ENCODE results near the gene WBP2NL.
A peak's percentile ranks its signal among the peaks of the same experiment; 100 is the strongest.
"Not testable (repeated sequence)": the region's sequence is repeated elsewhere in the genome, so short reads cannot be mapped to it uniquely, and the experiment has no call there.

WBP2NL gene, protein sequence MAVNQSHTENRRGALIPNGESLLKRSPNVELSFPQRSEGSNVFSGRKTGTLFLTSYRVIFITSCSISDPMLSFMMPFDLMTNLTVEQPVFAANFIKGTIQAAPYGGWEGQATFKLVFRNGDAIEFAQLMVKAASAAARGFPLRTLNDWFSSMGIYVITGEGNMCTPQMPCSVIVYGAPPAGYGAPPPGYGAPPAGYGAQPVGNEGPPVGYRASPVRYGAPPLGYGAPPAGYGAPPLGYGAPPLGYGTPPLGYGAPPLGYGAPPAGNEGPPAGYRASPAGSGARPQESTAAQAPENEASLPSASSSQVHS

DNA sequence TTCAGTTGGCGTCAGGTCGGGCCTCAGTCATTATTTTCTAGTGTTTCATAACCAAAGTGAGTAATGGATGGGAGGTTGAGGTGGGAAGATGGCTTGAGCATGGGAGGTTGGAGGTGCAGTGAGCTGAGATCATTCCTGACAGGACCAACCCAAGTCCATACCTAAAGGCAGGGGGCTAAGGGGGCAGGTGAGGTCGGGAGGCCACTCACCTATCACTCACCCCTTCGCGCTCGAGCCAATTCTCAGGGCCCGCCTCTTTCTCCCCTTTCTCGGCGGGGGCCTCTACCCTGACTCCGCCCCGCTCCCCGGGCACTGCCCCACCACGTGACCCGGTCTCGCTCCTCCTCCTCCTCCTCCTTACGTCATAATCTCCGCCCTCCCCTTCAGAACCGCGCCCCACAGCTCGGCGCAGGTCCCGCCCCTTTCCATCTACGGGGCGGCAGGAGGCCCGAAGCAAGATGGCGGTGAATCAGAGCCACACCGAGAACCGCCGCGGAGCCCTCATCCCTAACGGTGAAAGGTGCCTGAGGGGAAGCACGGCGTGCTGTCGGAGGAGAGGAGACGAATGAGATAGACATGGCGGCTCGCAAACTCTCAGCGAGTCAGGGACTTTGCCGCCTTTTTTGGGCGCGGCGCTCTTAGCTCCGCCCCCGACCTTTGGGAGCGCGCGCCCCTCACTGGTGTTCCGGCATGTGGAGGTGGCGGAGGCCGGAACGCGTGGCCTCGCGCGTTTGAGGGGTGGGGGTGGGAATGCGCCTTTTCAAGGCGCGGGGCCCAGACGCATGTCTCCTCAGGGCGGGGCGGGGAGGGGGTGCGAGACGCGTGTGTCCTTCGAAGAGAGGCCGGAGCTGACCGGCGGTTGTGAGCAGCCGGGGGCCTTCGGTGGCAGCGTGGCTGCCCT, at the start of gene WBP2NL:
Gene WBP2NL, plus strand, starts transcription at position 428 of the 901 bp plus-strand sequence. Its CDS starts 31 bp downstream, at position 459.
- Histone ChIP-seq H3K36me3 (ENCODE audit: control insufficient read depth in 2 of 2, insufficient read depth in 2 of 2, low read length in 2 of 2) (no peaks in the 10 kb centered on the region), H3K9me3 (ENCODE audit: control insufficient read depth in 2 of 2, low read length in 2 of 2) (no peaks in the 10 kb centered on the region), H3K27ac (ENCODE audit: low read depth in 2 of 2, low read length in 2 of 2) (peak within 1 kb of the TSS in 1 of 2 donors; percentile 9), H3K4me3 (ENCODE audit: low read length in 2 of 2) (peak within 1 kb of the TSS; percentile 67 to 77), H3K9ac (ENCODE audit: low read depth in 1 of 2, low read length in 2 of 2) (peak within 1 kb of the TSS; percentile 56 to 60), H3K4me1 (ENCODE audit: control insufficient read depth in 2 of 2, insufficient read depth in 2 of 2, low read length in 2 of 2) (peaks cover 0 to 12% of the 10 kb centered on the region in 2 donors), H3K27me3 (ENCODE audit: control insufficient read depth in 2 of 2, insufficient read depth in 2 of 2, low read length in 2 of 2) (no peaks in the 10 kb centered on the region)

DNA sequence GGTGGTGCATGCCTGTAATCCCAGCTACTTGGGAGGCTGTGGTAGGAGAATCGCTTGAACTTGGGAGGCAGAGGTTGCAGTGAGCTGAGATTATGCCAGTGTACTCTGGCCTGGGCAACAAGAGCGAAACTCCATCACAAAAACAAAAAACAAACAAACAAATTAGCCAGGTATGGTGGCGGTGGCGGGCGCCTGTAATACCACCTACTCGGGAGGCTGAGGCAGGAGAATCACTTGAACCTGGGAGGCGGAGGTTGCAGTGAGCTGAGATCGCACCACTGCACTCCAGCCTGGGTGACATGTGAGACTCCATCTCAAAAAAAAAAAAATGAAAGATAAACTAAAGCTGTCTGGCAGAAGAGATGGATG, 49.7 kb upstream of the WBP2NL start:
- peaks cover 8 to 11% of the 10 kb centered on the region in 2 donors for H3K4me1 ChIP-seq (ENCODE audit: control insufficient read depth in 2 of 2, insufficient read depth in 2 of 2, low read length in 2 of 2)

DNA sequence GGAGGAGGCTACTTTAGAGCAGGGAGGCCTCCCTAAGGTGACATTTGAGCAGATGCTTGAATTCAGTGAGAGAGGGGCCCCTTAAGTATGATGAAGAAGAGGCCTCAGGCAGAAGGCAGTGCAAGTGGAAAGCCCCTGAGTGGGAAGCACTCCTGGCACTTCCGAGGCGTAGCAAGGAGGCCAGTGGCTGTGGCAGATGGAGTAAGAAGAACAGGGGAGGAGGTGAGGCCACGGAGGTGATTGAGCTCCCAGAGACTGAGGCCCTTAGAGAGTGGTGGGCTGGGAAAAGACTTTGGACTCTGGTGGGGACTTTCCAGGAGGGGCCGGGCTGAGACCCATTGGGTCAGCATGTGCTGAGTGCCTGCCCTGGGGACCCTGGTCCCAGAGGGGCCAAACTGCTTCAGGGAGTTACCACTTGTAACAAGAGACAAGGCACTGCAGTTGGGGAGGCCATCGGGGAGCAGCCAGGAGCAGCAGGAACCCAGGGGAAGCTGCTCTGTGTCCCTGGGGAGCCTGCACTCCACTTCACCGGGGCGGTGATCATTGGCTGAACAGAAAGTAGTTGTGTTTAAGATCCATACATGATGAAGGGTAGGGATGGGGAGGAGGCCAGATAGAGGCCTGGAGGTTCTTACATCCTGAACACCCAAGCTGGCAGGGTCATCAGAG, 49.2 kb upstream of the WBP2NL start:
- no peaks in the 10 kb centered on the region for H3K36me3 ChIP-seq (ENCODE audit: control insufficient read depth in 2 of 2, insufficient read depth in 2 of 2, low read length in 2 of 2)
- H3K27me3 ChIP-seq (ENCODE audit: control insufficient read depth in 2 of 2, insufficient read depth in 2 of 2, low read length in 2 of 2): no peaks in the 10 kb centered on the region
- H3K9me3 ChIP-seq (ENCODE audit: control insufficient read depth in 2 of 2, low read length in 2 of 2): no peaks in the 10 kb centered on the region
- H3K4me3 ChIP-seq (ENCODE audit: low read length in 2 of 2): no peak overlapping the region
- no peak overlapping the region for H3K9ac ChIP-seq (ENCODE audit: low read depth in 1 of 2, low read length in 2 of 2)
- H3K27ac ChIP-seq (ENCODE audit: low read depth in 2 of 2, low read length in 2 of 2): no peak overlapping the region
- peaks cover 7 to 11% of the 10 kb centered on the region in 2 donors for H3K4me1 ChIP-seq (ENCODE audit: control insufficient read depth in 2 of 2, insufficient read depth in 2 of 2, low read length in 2 of 2)

More for the DNA sequence above, 49.7 kb upstream of the WBP2NL start:
- H3K9me3 ChIP-seq (ENCODE audit: control insufficient read depth in 2 of 2, low read length in 2 of 2); H3K36me3 ChIP-seq (ENCODE audit: control insufficient read depth in 2 of 2, insufficient read depth in 2 of 2, low read length in 2 of 2); H3K9ac ChIP-seq (ENCODE audit: low read depth in 1 of 2, low read length in 2 of 2); H3K27ac ChIP-seq (ENCODE audit: low read depth in 2 of 2, low read length in 2 of 2); H3K4me3 ChIP-seq (ENCODE audit: low read length in 2 of 2); H3K27me3 ChIP-seq (ENCODE audit: control insufficient read depth in 2 of 2, insufficient read depth in 2 of 2, low read length in 2 of 2): not testable (repeated sequence)

DNA sequence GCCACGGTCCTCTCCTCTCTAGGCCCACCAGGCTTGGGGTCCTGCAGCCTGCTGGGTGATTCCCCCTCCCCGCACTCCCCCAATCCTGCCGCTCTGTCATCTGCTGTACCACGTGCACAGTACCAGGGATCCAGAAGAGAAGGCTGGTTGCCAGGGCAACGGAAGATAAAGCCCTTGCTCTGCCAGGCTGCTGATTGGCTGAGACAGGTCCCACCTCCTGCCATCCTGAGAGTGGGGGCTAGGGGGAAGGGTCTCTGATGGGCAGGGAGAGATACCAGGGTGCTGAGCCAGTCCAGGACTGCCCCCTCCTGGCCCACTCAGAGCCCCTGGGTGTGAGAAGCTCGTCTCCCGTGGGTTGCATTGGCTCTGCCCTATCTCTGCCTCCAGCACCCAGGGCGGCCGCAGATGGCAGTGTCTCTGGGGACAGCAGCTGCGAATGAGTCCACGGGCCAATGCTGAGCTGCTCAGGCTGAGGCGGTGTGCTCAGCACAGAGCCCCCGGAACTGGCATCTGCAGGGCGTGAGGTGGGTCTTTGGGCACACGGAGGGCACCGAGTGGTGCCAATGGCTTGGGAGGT, 46.6 kb upstream of the WBP2NL start, which contains the start of gene SMIM45:
Gene SMIM45, plus strand, starts transcription at position 253 of the 577 bp plus-strand sequence.
- Histone ChIP-seq H3K27ac (ENCODE audit: low read depth in 2 of 2, low read length in 2 of 2) (no peak within 1 kb of the TSS), H3K4me1 (ENCODE audit: control insufficient read depth in 2 of 2, insufficient read depth in 2 of 2, low read length in 2 of 2) (no peaks in the 10 kb centered on the region), H3K27me3 (ENCODE audit: control insufficient read depth in 2 of 2, insufficient read depth in 2 of 2, low read length in 2 of 2) (no peaks in the 10 kb centered on the region), H3K4me3 (ENCODE audit: low read length in 2 of 2) (no peak within 1 kb of the TSS), H3K9ac (ENCODE audit: low read depth in 1 of 2, low read length in 2 of 2) (no peak within 1 kb of the TSS), H3K9me3 (ENCODE audit: control insufficient read depth in 2 of 2, low read length in 2 of 2) (no peaks in the 10 kb centered on the region), H3K36me3 (ENCODE audit: control insufficient read depth in 2 of 2, insufficient read depth in 2 of 2, low read length in 2 of 2) (no peaks in the 10 kb centered on the region)

DNA sequence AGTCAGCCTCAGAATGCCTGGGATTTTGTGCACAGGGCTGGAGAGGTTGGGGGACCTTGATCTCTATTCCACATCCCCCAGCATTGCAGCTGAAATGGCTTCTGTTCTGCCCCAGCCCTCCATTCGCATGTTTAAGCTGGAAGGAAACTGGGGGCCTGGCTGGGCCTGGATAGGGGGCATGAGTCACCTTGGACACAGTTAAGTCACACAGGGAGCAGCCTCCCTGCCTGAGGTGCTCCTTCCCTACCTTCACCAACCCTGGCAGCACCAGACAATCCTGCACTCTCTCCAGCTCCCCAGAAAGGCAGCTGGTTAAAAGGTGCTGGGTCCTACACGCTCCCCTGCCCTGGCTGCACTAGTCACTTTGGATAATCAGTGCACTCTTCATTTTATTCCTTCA, 45.9 kb upstream of the WBP2NL start:
- no peak overlapping the region for H3K9ac ChIP-seq (ENCODE audit: low read depth in 1 of 2, low read length in 2 of 2)
- H3K36me3 ChIP-seq (ENCODE audit: control insufficient read depth in 2 of 2, insufficient read depth in 2 of 2, low read length in 2 of 2): no peaks in the 10 kb centered on the region
- no peak overlapping the region for H3K27ac ChIP-seq (ENCODE audit: low read depth in 2 of 2, low read length in 2 of 2)
- H3K9me3 ChIP-seq (ENCODE audit: control insufficient read depth in 2 of 2, low read length in 2 of 2): no peaks in the 10 kb centered on the region
- no peaks in the 10 kb centered on the region for H3K4me1 ChIP-seq (ENCODE audit: control insufficient read depth in 2 of 2, insufficient read depth in 2 of 2, low read length in 2 of 2)
- H3K27me3 ChIP-seq (ENCODE audit: control insufficient read depth in 2 of 2, insufficient read depth in 2 of 2, low read length in 2 of 2): no peaks in the 10 kb centered on the region
- H3K4me3 ChIP-seq (ENCODE audit: low read length in 2 of 2): no peak overlapping the region

DNA sequence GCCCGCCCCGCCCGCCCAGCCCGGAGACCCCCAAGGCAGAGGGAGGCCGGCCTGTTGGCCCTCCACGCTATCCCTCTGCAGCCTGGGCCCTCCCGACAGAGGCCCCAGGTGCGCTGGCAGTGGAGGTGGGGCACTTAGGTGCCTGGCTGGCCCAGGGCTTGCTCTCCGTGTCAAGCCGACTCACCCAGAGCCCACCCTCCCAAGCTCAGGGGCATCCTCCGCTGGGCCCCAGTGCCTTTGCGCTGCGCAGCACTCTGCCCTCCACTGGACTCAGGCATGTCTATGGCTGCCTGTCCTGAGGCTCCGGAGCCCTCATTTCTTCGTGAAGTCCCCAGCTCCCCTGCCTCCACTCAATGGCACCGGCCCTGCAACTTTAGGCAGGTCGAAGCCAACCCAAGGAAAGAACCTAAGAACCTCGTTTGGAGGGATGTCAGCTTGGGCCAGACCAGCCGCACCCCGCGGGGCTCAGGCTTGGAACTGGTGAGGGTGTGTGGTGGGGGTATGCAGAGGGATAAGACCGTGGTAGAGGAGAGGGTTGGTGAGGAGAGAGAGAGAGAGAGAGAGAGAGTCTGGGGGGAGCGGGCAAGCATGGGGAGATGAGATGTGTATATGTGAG, 40.5 kb upstream of the WBP2NL start:
- H3K27me3 ChIP-seq (ENCODE audit: control insufficient read depth in 2 of 2, insufficient read depth in 2 of 2, low read length in 2 of 2): no peaks in the 10 kb centered on the region
- H3K9ac ChIP-seq (ENCODE audit: low read depth in 1 of 2, low read length in 2 of 2): peak overlapping the region in 1 of 2 donors; percentile 12
- H3K27ac ChIP-seq (ENCODE audit: low read depth in 2 of 2, low read length in 2 of 2): no peak overlapping the region
- H3K9me3 ChIP-seq (ENCODE audit: control insufficient read depth in 2 of 2, low read length in 2 of 2): no peaks in the 10 kb centered on the region
- no peaks in the 10 kb centered on the region for H3K4me1 ChIP-seq (ENCODE audit: control insufficient read depth in 2 of 2, insufficient read depth in 2 of 2, low read length in 2 of 2)
- H3K36me3 ChIP-seq (ENCODE audit: control insufficient read depth in 2 of 2, insufficient read depth in 2 of 2, low read length in 2 of 2): no peaks in the 10 kb centered on the region
- H3K4me3 ChIP-seq (ENCODE audit: low read length in 2 of 2): no peak overlapping the region

DNA sequence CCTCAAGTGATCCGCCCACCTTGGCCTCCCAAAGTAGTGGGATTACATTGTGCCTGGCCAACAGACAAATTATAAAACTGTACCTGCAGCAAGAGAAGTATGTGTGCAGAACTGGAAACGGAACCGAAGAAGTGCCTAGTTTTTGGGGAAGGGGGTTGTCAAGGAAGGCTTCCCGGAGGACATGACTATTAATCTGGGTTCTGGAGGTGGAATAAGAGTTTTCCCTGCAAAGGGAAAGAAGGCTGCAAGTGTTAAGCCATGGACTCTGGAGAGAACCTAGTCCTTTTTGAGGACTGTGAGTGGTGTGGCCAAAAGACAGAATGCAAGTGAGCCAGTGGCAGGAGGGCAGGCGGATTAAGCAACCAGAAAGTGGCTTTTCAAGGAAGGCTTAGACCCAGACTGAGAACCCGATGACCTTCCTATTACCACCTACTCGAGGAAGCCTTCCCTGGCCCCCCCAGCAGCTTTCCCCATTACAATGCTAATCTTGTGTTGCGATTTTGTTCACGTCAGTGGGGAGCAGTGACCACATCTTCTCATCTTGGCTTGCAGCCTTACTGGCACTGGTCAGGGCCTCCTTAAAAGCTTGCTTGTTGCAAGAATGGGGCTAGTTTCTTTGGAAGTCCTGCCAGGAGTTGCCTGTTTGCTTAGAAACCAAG, 35.0 kb upstream of the WBP2NL start:
- H3K9me3 ChIP-seq (ENCODE audit: control insufficient read depth in 2 of 2, low read length in 2 of 2): no peaks in the 10 kb centered on the region
- H3K4me1 ChIP-seq (ENCODE audit: control insufficient read depth in 2 of 2, insufficient read depth in 2 of 2, low read length in 2 of 2): no peaks in the 10 kb centered on the region
- H3K36me3 ChIP-seq (ENCODE audit: control insufficient read depth in 2 of 2, insufficient read depth in 2 of 2, low read length in 2 of 2): no peaks in the 10 kb centered on the region
- H3K27me3 ChIP-seq (ENCODE audit: control insufficient read depth in 2 of 2, insufficient read depth in 2 of 2, low read length in 2 of 2): no peaks in the 10 kb centered on the region
- no peak overlapping the region for H3K9ac ChIP-seq (ENCODE audit: low read depth in 1 of 2, low read length in 2 of 2)
- no peak overlapping the region for H3K27ac ChIP-seq (ENCODE audit: low read depth in 2 of 2, low read length in 2 of 2)
- H3K4me3 ChIP-seq (ENCODE audit: low read length in 2 of 2): no peak overlapping the region

DNA sequence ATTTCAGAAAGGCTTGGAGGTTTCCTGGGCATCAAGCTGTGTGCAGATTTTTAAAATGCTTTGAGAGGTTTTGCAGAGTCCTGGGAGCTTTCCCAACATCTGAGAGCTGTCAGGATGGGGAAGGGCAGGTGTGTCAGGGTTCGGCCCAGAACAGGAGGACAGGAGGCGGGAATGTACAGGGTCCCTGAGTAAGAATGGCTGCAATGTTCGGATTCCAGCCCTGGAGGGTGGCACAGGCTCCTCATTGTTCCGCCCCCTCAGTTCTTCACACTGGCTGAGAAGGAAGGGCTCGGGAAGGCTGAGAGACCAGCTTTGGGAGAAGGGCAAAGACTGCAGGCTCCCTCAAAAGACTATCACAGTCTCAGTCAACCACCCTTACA, 34.5 kb upstream of the WBP2NL start:
- no peak overlapping the region for H3K9ac ChIP-seq (ENCODE audit: low read depth in 1 of 2, low read length in 2 of 2)
- H3K4me3 ChIP-seq (ENCODE audit: low read length in 2 of 2): no peak overlapping the region
- H3K9me3 ChIP-seq (ENCODE audit: control insufficient read depth in 2 of 2, low read length in 2 of 2): no peaks in the 10 kb centered on the region
- no peak overlapping the region for H3K27ac ChIP-seq (ENCODE audit: low read depth in 2 of 2, low read length in 2 of 2)
- H3K4me1 ChIP-seq (ENCODE audit: control insufficient read depth in 2 of 2, insufficient read depth in 2 of 2, low read length in 2 of 2): no peaks in the 10 kb centered on the region
- H3K36me3 ChIP-seq (ENCODE audit: control insufficient read depth in 2 of 2, insufficient read depth in 2 of 2, low read length in 2 of 2): no peaks in the 10 kb centered on the region
- H3K27me3 ChIP-seq (ENCODE audit: control insufficient read depth in 2 of 2, insufficient read depth in 2 of 2, low read length in 2 of 2): no peaks in the 10 kb centered on the region

DNA sequence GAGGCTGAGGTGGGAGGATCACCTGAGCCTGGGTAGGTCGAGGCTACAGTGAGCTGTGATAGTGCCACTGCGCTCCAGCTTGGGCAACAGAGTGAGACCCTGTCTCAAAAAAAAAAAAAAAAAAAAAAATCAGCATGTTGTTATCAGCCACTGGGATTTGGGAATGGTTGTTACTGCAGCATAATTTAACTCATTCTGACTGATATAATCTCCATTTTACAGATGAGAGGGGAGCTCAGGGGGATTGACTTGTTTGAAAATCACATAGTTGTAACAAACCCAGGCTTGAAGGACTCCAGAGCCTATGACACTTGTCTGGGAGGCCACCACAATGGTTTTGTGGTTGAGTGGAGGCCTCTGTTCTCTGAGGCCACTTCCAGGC, 32.4 kb upstream of the WBP2NL start:
- Histone ChIP-seq H3K9me3 (ENCODE audit: control insufficient read depth in 2 of 2, low read length in 2 of 2) (no peaks in the 10 kb centered on the region), H3K27me3 (ENCODE audit: control insufficient read depth in 2 of 2, insufficient read depth in 2 of 2, low read length in 2 of 2) (peaks cover 0 to 5% of the 10 kb centered on the region in 2 donors), H3K36me3 (ENCODE audit: control insufficient read depth in 2 of 2, insufficient read depth in 2 of 2, low read length in 2 of 2) (no peaks in the 10 kb centered on the region), H3K4me3 (ENCODE audit: low read length in 2 of 2) (no peak overlapping the region), H3K27ac (ENCODE audit: low read depth in 2 of 2, low read length in 2 of 2) (no peak overlapping the region), H3K9ac (ENCODE audit: low read depth in 1 of 2, low read length in 2 of 2) (no peak overlapping the region), H3K4me1 (ENCODE audit: control insufficient read depth in 2 of 2, insufficient read depth in 2 of 2, low read length in 2 of 2) (no peaks in the 10 kb centered on the region)
